K562 (cell line): ENCODE results near the gene MARK4.

ENCODE experiments used
- BHLHE40 ChIP-seq: IDR thresholded peaks from 2 replicates; pipeline ENCODE4 v1.6.1; 2011; ENCODE audit warnings: low read length, improper control_type of control experiment
- CBFA2T2 ChIP-seq: fragments of 450-650 bp; conservative IDR thresholded peaks from 2 replicates; pipeline ENCODE4 v1.6.1; 2017; ENCODE audit warnings: mild to moderate bottlenecking
- CHD4 ChIP-seq: fragments of 200-600 bp; sonication (generic); IDR thresholded peaks from 3 replicates; pipeline ENCODE4 v1.6.1; 2012; ENCODE audit warnings: low read depth, mild to moderate bottlenecking, mixed read lengths, low read length, inconsistent platforms; ENCODE audit not compliant: insufficient read depth, insufficient replicate concordance, poor library complexity, severe bottlenecking
- EGR1 ChIP-seq: fragments of 450-650 bp; conservative IDR thresholded peaks from 2 replicates; pipeline ENCODE4 v1.6.1; 2017; ENCODE audit warnings: mild to moderate bottlenecking
- EP300 ChIP-seq: IDR thresholded peaks from 2 replicates; pipeline ENCODE4 v1.6.1; 2012; ENCODE audit warnings: low read length, improper control_type of control experiment
- HDAC2 ChIP-seq: fragments of 450-650 bp; IDR thresholded peaks from 2 replicates; pipeline ENCODE4 v1.6.1; 2016; ENCODE audit warnings: mild to moderate bottlenecking
- ILF3 ChIP-seq: fragments of 450-650 bp; IDR thresholded peaks from 2 replicates; pipeline ENCODE4 v1.6.1; 2018; ENCODE audit warnings: antibody characterized with exemption, mild to moderate bottlenecking, moderate library complexity, borderline replicate concordance
- MAX ChIP-seq: sonication (generic); formaldehyde crosslinking; IDR thresholded peaks from 2 replicates; pipeline ENCODE4 v1.9.0; 2022; ENCODE audit warnings: mild to moderate bottlenecking, missing genetic modification reagents
- POLR2A ChIP-seq: fragments of 450-650 bp; conservative IDR thresholded peaks from 2 replicates; pipeline ENCODE4 v1.6.1; 2016
- SMARCE1 ChIP-seq: fragments of 450-650 bp; IDR thresholded peaks from 2 replicates; pipeline ENCODE4 v1.7.1; 2016; ENCODE audit warnings: mild to moderate bottlenecking
- TBP ChIP-seq: optimal IDR thresholded peaks from 2 replicates; pipeline ENCODE3; 2011; ENCODE audit warnings: low read depth, low read length, improper control_type of control experiment
- TF ChIP-seq, protein P1 (sequence below), 3 experiments: IDR thresholded peaks in 2 of 3; conservative IDR thresholded peaks in 1 of 3; 2 replicates each; pipeline ENCODE4 v1.5.1; 2011 to 2012; ENCODE audit warnings: low read length in 3 of 3, mild to moderate bottlenecking in 3 of 3, control low read depth in 2 of 3, improper control_type of control experiment in 1 of 3, inconsistent platforms in 1 of 3, low read depth in 1 of 3, mixed read lengths in 1 of 3, moderate library complexity in 1 of 3; ENCODE audit not compliant: insufficient read depth in 2 of 3
- TF ChIP-seq, protein P2 (sequence below): fragments of 200-800 bp; sonication (Bioruptor generic); IDR thresholded peaks from 2 replicates; pipeline ENCODE4 v1.6.1; 2017; ENCODE audit warnings: missing genetic modification characterization, missing compliant biosample characterization
- TF ChIP-seq, protein P3 (sequence below): sonication (generic); formaldehyde crosslinking; IDR thresholded peaks from 2 replicates; pipeline ENCODE4 v1.4.0; 2020; ENCODE audit warnings: mild to moderate bottlenecking, missing genetic modification reagents

GRCh38 chr19:45245334-45245787, 5.7 kb upstream of the MARK4 start, which contains the start of gene EXOC3L2:
- TF ChIP-seq SMARCE1 = peak; percentile 42; the same call in 1 of the 2 replicates
- TF ChIP-seq, protein P1, sequence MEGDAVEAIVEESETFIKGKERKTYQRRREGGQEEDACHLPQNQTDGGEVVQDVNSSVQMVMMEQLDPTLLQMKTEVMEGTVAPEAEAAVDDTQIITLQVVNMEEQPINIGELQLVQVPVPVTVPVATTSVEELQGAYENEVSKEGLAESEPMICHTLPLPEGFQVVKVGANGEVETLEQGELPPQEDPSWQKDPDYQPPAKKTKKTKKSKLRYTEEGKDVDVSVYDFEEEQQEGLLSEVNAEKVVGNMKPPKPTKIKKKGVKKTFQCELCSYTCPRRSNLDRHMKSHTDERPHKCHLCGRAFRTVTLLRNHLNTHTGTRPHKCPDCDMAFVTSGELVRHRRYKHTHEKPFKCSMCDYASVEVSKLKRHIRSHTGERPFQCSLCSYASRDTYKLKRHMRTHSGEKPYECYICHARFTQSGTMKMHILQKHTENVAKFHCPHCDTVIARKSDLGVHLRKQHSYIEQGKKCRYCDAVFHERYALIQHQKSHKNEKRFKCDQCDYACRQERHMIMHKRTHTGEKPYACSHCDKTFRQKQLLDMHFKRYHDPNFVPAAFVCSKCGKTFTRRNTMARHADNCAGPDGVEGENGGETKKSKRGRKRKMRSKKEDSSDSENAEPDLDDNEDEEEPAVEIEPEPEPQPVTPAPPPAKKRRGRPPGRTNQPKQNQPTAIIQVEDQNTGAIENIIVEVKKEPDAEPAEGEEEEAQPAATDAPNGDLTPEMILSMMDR (IDR thresholded peaks at IDR 0.05 in 2 of 3, conservative IDR thresholded peaks at IDR 0.05 in 1 of 3; ENCODE audit: insufficient read depth in 2 of 3, low read depth in 1 of 3, low read length in 3 of 3) = no peak
- TF ChIP-seq EP300 = no peak
- no peak for TF ChIP-seq BHLHE40
- TF ChIP-seq, protein P2, sequence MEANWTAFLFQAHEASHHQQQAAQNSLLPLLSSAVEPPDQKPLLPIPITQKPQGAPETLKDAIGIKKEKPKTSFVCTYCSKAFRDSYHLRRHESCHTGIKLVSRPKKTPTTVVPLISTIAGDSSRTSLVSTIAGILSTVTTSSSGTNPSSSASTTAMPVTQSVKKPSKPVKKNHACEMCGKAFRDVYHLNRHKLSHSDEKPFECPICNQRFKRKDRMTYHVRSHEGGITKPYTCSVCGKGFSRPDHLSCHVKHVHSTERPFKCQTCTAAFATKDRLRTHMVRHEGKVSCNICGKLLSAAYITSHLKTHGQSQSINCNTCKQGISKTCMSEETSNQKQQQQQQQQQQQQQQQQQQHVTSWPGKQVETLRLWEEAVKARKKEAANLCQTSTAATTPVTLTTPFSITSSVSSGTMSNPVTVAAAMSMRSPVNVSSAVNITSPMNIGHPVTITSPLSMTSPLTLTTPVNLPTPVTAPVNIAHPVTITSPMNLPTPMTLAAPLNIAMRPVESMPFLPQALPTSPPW (CRISPR knock-in tag) = peak; percentile 94
- no peak for TF ChIP-seq ILF3
- no peak for TF ChIP-seq HDAC2
- TF ChIP-seq, protein P3, sequence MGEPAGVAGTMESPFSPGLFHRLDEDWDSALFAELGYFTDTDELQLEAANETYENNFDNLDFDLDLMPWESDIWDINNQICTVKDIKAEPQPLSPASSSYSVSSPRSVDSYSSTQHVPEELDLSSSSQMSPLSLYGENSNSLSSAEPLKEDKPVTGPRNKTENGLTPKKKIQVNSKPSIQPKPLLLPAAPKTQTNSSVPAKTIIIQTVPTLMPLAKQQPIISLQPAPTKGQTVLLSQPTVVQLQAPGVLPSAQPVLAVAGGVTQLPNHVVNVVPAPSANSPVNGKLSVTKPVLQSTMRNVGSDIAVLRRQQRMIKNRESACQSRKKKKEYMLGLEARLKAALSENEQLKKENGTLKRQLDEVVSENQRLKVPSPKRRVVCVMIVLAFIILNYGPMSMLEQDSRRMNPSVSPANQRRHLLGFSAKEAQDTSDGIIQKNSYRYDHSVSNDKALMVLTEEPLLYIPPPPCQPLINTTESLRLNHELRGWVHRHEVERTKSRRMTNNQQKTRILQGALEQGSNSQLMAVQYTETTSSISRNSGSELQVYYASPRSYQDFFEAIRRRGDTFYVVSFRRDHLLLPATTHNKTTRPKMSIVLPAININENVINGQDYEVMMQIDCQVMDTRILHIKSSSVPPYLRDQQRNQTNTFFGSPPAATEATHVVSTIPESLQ (CRISPR knock-in tag) = no peak
- TF ChIP-seq TBP = no peak
- 0 out of 2 replicates have a peak, but pooled peaks have one; percentile 49 for TF ChIP-seq POLR2A
- no peak for TF ChIP-seq MAX (CRISPR knock-in tag)
- peak; percentile 27; the same call in 1 of the 2 replicates for TF ChIP-seq CBFA2T2
- peak; percentile 97 for TF ChIP-seq EGR1
- peak; percentile 78 for TF ChIP-seq CHD4
